ENCODE measurements around the gene NTN1. TPM values are rescaled to one million over a fixed set of nuclear protein-coding genes. Genes with fewer than 3 reads are reported as not detected.

NTN1 gene
- total and polyA plus RNA-seq, 9 donors = 0.28 to 12.5 (median 1.8) TPM

DNA sequence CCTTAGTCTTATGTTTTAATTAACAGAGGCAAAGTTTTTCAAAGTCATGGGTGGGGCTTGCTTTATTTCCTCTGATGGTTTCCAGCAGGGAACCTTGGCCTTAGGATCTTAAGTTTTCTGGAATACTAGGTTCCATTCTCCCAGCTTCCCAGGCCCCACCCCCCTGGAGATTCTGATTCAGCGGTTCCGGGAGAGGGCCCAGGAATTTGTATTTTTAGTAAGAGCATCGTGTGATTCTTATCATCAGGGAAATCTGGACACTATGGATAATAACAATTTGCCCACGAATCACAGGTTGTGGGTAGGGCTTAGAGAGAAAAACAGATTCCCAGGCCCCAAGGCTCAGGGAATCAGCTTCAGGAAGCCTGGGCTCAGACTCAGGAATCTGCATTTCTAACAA is 263.6 kb downstream of the NTN1 start:
- Histone ChIP-seq H3K4me1 (ENCODE audit: insufficient read depth) (no peaks in the 10 kb centered on the region), H3K27me3 (no peaks in the 10 kb centered on the region), H3K4me3 (no peak overlapping the region), H3K27ac (no peak overlapping the region), H3K9me3 (no peaks in the 10 kb centered on the region), H3K36me3 (no peaks in the 10 kb centered on the region)
- intact Hi-C loops (cut with DNase I) = no loop called here
- WGBS, 3 donors = 20 to 30% (median 24%) methylated on average over 4 of the region's 4 CpGs
- TF ChIP-seq EP300 (IDR thresholded peaks at IDR 0.05) (no peak), POLR2A (IDR thresholded peaks at IDR 0.05) (no peak)
- TF ChIP-seq, protein P1, sequence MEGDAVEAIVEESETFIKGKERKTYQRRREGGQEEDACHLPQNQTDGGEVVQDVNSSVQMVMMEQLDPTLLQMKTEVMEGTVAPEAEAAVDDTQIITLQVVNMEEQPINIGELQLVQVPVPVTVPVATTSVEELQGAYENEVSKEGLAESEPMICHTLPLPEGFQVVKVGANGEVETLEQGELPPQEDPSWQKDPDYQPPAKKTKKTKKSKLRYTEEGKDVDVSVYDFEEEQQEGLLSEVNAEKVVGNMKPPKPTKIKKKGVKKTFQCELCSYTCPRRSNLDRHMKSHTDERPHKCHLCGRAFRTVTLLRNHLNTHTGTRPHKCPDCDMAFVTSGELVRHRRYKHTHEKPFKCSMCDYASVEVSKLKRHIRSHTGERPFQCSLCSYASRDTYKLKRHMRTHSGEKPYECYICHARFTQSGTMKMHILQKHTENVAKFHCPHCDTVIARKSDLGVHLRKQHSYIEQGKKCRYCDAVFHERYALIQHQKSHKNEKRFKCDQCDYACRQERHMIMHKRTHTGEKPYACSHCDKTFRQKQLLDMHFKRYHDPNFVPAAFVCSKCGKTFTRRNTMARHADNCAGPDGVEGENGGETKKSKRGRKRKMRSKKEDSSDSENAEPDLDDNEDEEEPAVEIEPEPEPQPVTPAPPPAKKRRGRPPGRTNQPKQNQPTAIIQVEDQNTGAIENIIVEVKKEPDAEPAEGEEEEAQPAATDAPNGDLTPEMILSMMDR (IDR thresholded peaks at IDR 0.05) = no peak
- peak in 1 of 5 donors; percentile 31 for DNase-seq

DNA sequence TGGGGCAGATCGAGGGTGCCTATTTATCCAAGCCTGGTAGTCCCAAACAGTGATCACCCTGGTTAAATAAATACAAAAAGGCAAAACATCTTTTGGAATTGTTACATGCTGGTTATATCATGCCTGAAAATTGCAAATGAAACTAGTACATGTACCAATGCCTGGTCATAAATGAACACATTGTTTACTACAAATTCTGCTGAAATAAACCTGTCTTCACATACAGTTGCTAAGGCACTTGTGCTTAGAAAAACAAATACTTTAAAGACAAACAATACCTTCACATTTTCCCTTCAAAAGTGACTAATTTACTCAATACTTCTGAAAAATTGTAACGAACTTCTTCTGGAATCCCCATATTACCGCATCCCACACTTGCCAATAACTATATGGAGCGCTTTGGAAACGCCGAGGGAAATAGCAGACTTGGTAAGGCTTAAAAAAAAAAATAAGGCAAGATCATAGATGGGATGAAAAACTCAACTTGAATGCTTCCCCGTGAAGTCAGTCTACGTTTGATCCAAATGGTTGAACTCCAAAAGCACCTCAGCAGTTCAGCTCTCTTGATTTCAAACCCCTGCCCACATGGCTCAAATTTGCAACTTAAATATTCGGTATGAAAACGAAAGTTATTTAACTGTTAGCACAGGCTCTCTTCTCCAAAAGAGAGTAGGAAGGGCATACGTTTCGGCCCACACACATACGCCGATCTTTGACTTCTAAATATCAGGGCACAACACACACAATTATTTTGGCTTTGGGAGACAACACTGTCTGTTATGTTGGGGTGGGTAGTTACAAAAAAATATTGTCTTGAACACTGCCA is 264.5 kb downstream of the NTN1 start:
- TF ChIP-seq POLR2A (IDR thresholded peaks at IDR 0.05) (no peak), EP300 (IDR thresholded peaks at IDR 0.05) (no peak)
- TF ChIP-seq, protein P1 (IDR thresholded peaks at IDR 0.05) = no peak
- Histone ChIP-seq H3K4me1 (ENCODE audit: insufficient read depth) (no peaks in the 10 kb centered on the region), H3K4me3 (peak overlapping the region; percentile 3), H3K27ac (peak overlapping the region in 1 of 2 donors; percentile 1), H3K9me3 (no peaks in the 10 kb centered on the region), H3K27me3 (no peaks in the 10 kb centered on the region), H3K36me3 (no peaks in the 10 kb centered on the region)
- WGBS, 3 donors = 26 to 35% (median 31%) methylated on average over 14 of the region's 14 CpGs
- intact Hi-C loops (cut with DNase I) = no loop called here
- no peak for DNase-seq

DNA sequence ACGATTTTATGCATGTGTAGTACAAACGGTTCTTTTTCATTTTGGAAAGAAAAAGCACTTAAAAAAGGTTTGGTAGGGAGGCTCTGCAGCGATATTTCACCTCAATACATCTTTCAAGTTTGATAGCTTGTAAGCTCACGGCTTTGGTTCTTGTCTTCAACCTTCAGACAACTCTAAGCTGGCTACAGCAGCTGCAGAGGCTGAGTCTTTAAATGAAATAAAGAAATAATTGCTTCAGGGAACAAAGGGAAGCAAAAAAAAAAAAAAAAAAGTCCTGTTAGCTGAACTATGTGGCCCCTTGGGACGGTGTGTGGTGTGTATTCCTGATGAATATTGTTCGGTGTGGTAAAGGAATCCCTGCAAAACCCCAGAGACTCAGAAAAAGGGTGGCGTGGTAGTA is 265.1 kb downstream of the NTN1 start:
- intact Hi-C loops (cut with DNase I) = no loop called here
- H3K4me1 ChIP-seq (ENCODE audit: insufficient read depth) = no peaks in the 10 kb centered on the region
- no peak for TF ChIP-seq POLR2A (IDR thresholded peaks at IDR 0.05)
- TF ChIP-seq, protein P1 (IDR thresholded peaks at IDR 0.05) = no peak
- TF ChIP-seq EP300 (IDR thresholded peaks at IDR 0.05) = no peak

DNA sequence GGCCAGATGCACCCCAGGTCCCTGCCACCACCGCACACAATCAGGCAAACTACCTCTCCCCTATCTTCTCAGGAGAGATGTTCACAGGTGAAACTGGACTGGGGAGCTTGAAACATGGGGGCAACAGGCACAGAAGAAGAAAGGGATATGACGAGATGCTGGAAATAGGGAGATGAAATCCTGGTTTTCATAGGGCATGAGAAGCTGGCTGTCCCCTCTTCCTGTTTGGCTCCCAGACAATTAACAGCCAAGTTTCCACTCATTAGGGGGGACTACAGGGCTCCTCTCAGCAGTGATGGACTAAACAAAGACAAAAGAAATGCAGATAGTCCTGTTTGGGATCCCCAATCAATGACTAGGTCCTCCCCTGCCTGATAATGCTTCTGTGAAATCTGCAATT is 266.0 kb downstream of the NTN1 start:
- Histone ChIP-seq H3K9me3 (no peaks in the 10 kb centered on the region), H3K36me3 (no peaks in the 10 kb centered on the region), H3K27ac (no peak overlapping the region), H3K4me1 (ENCODE audit: insufficient read depth) (peaks cover 2% of the 10 kb centered on the region), H3K27me3 (no peaks in the 10 kb centered on the region), H3K4me3 (no peak overlapping the region)
- intact Hi-C loops (cut with DNase I) = no loop called here
- no peak for TF ChIP-seq EP300 (IDR thresholded peaks at IDR 0.05)
- TF ChIP-seq POLR2A (IDR thresholded peaks at IDR 0.05) = no peak
- TF ChIP-seq, protein P1 (IDR thresholded peaks at IDR 0.05) = no peak
- 89 to 95% (median 93%) methylated on average over 2 of the region's 2 CpGs for WGBS, 3 donors
- no peak for DNase-seq

More for the DNA sequence above, 265.1 kb downstream of the NTN1 start:
- DNase-seq = no peak
- Histone ChIP-seq H3K27me3 (no peaks in the 10 kb centered on the region), H3K4me3 (peak overlapping the region; percentile 3), H3K9me3 (no peaks in the 10 kb centered on the region), H3K36me3 (no peaks in the 10 kb centered on the region), H3K27ac (peak overlapping the region in 1 of 2 donors; percentile 1)
- WGBS, 3 donors = 25 to 34% (median 28%) methylated on average over 7 of the region's 7 CpGs

Measured in ovary (tissue), 9 donors.